IMR-90 (cell line): ENCODE measurements around the gene KIF16B. TPM values are rescaled to one million over a fixed set of nuclear protein-coding genes. Genes with fewer than 3 reads are reported as not detected.

ENCODE experiments used
- ATAC-seq: fragments of 200-7000 bp; cut with Tn5 transposase; 2 replicates; pipeline ENCODE4 v1.9.1; 2020; ENCODE audit warnings: low read depth, mild to moderate bottlenecking, moderate library complexity
- BruUV-seq: library from RNA; stranded (reverse); fragments of 400-500 nt; replicated peaks from 2 replicates; lab custom pipeline; 2021; lab: Mats Ljungman, UMichigan
- CTCF ChIA-PET: fragments of 300-600 bp; formaldehyde crosslinking; extraction: SDS; loops from one replicate; lab custom pipeline; 2021; ENCODE audit warnings: antibody characterized with exemption; lab: Yijun Ruan, JAX
- POLR2A ChIA-PET: fragments of 300-600 bp; sonication (Branson Sonifier 250); formaldehyde crosslinking; loops from one replicate; lab custom pipeline; 2022; ENCODE audit warnings: antibody characterized with exemption; ENCODE audit not compliant: unreplicated experiment; lab: Charles Lee
- DNase-seq: peaks from one replicate; pipeline ENCODE4 v3.0.0; 2013
- H2AFZ ChIP-seq: replicated peaks from 2 replicates; pipeline ENCODE3; 2013; ENCODE audit warnings: low read length, mild to moderate bottlenecking; ENCODE audit not compliant: poor library complexity
- H2AK5ac ChIP-seq: 2 replicates; pipeline ENCODE4 v1.6.1; 2013; ENCODE audit warnings: low read depth, low read length, inconsistent platforms
- H2AK9ac ChIP-seq: replicated peaks from 2 replicates; pipeline ENCODE3; 2013; ENCODE audit warnings: mild to moderate bottlenecking, low read depth, low read length, moderate library complexity; ENCODE audit not compliant: poor library complexity
- H2BK120ac ChIP-seq: 2 replicates; pipeline ENCODE4 v1.6.1; 2013; ENCODE audit warnings: low read depth, low read length, inconsistent platforms
- H2BK15ac ChIP-seq: 3 replicates; pipeline ENCODE4 v1.6.1; 2013; ENCODE audit warnings: low read depth, low read length, inconsistent platforms
- H2BK20ac ChIP-seq: 2 replicates; pipeline ENCODE4 v1.6.1; 2013; ENCODE audit warnings: low read depth, mild to moderate bottlenecking, inconsistent platforms, low read length, moderate library complexity
- H2BK5ac ChIP-seq: 2 replicates; pipeline ENCODE4 v1.6.1; 2013; ENCODE audit warnings: mild to moderate bottlenecking, low read depth, low read length, inconsistent platforms; ENCODE audit not compliant: poor library complexity, severe bottlenecking
- H3K14ac ChIP-seq: replicated peaks from 2 replicates; pipeline ENCODE4 v1.6.1; 2013; ENCODE audit warnings: low read depth, low read length, inconsistent platforms
- H3K18ac ChIP-seq: 2 replicates; pipeline ENCODE4 v1.6.1; 2013; ENCODE audit warnings: low read depth, low read length, control low read depth
- H3K23ac ChIP-seq: 2 replicates; pipeline ENCODE4 v1.6.1; 2013; ENCODE audit warnings: low read depth, low read length, inconsistent platforms
- H3K27ac ChIP-seq: 2 replicates; pipeline ENCODE4 v1.5.1; 2013; ENCODE audit warnings: mild to moderate bottlenecking, control low read depth, low read length; ENCODE audit not compliant: insufficient read depth
- H3K27me3 ChIP-seq: 2 replicates; pipeline ENCODE4 v1.6.1; 2013; ENCODE audit warnings: low read length; ENCODE audit not compliant: control insufficient read depth, insufficient read depth
- H3K36me3 ChIP-seq: 2 replicates; pipeline ENCODE4 v1.6.1; 2013; ENCODE audit warnings: low read length, mixed read lengths; ENCODE audit not compliant: control insufficient read depth, insufficient read depth
- H3K4ac ChIP-seq: 2 replicates; pipeline ENCODE4 v1.6.1; 2013; ENCODE audit warnings: low read depth, low read length, inconsistent platforms
- H3K4me1 ChIP-seq: 2 replicates; pipeline ENCODE4 v1.6.1; 2013; ENCODE audit warnings: low read length, mixed read lengths; ENCODE audit not compliant: control insufficient read depth, insufficient read depth
- H3K4me2 ChIP-seq: 2 replicates; pipeline ENCODE4 v1.6.1; 2013; ENCODE audit warnings: low read depth, mild to moderate bottlenecking, control low read depth, low read length, moderate library complexity
- H3K4me3 ChIP-seq: 2 replicates; pipeline ENCODE4 v1.5.1; 2013; ENCODE audit warnings: low read depth, mild to moderate bottlenecking, control low read depth, low read length, moderate library complexity; ENCODE audit not compliant: insufficient read depth
- H3K56ac ChIP-seq: 2 replicates; pipeline ENCODE4 v1.6.1; 2013; ENCODE audit warnings: low read length, inconsistent platforms; ENCODE audit not compliant: insufficient read depth; ENCODE audit errors: extremely low read depth
- H3K79me1 ChIP-seq, 2 experiments: 2 replicates each; pipeline ENCODE4 v1.6.1; 2013; ENCODE audit warnings: low read length in 2 of 2, inconsistent platforms in 1 of 2, low read depth in 1 of 2
- H3K9ac ChIP-seq: 2 replicates; pipeline ENCODE4 v1.6.1; 2013; ENCODE audit warnings: low read depth, low read length, control low read depth
- H3K9me1 ChIP-seq: 2 replicates; pipeline ENCODE4 v1.6.1; 2013; ENCODE audit warnings: low read length, inconsistent platforms; ENCODE audit not compliant: insufficient read depth
- H3K9me3 ChIP-seq: 2 replicates; pipeline ENCODE4 v1.6.1; 2013; ENCODE audit warnings: low read length; ENCODE audit not compliant: control insufficient read depth, insufficient read depth
- H4K20me1 ChIP-seq: 2 replicates; pipeline ENCODE4 v1.6.1; 2013; ENCODE audit warnings: low read length, inconsistent platforms; ENCODE audit not compliant: insufficient read depth
- H4K5ac ChIP-seq: 2 replicates; pipeline ENCODE4 v1.6.1; 2013; ENCODE audit warnings: mild to moderate bottlenecking, low read depth, low read length, control low read depth
- H4K8ac ChIP-seq, 2 experiments: 2 replicates each; pipeline ENCODE4 v1.6.1; 2013; ENCODE audit warnings: low read depth in 2 of 2, low read length in 2 of 2, control low read depth in 1 of 2, inconsistent platforms in 1 of 2
- H4K91ac ChIP-seq: 2 replicates; pipeline ENCODE4 v1.6.1; 2013; ENCODE audit warnings: low read depth, low read length, inconsistent platforms; ENCODE audit not compliant: insufficient read depth
- BHLHE40 ChIP-seq: fragments of 150-350 bp; IDR thresholded peaks from 2 replicates; pipeline ENCODE4 v1.6.1; 2016; ENCODE audit warnings: mild to moderate bottlenecking, low read depth, low read length
- CEBPB ChIP-seq: IDR thresholded peaks from 2 replicates; pipeline ENCODE4 v1.6.1; 2012; ENCODE audit warnings: low read depth, low read length, improper control_type of control experiment
- CHD1 ChIP-seq: IDR thresholded peaks from 2 replicates; pipeline ENCODE4 v1.6.1; 2012; ENCODE audit warnings: low read depth, low read length, improper control_type of control experiment
- FOS ChIP-seq: fragments of 150-350 bp; IDR thresholded peaks from 2 replicates; pipeline ENCODE4 v1.6.1; 2016; ENCODE audit warnings: low read depth, low read length
- MAFK ChIP-seq: IDR thresholded peaks from 2 replicates; pipeline ENCODE4 v1.6.1; 2012; ENCODE audit warnings: low read depth, low read length, improper control_type of control experiment
- MAZ ChIP-seq: IDR thresholded peaks from 2 replicates; pipeline ENCODE4 v1.6.1; 2012; ENCODE audit warnings: low read depth, mild to moderate bottlenecking, low read length, improper control_type of control experiment, moderate library complexity, borderline replicate concordance
- MXI1 ChIP-seq: IDR thresholded peaks from 2 replicates; pipeline ENCODE4 v1.6.1; 2012; ENCODE audit warnings: low read depth, mild to moderate bottlenecking, low read length, moderate library complexity, borderline replicate concordance
- NFE2L2 ChIP-seq: fragments of 150-350 bp; IDR thresholded peaks from 2 replicates; pipeline ENCODE4 v1.6.1; 2016; ENCODE audit warnings: low read depth, mild to moderate bottlenecking, low read length
- POLR2A ChIP-seq: IDR thresholded peaks from 2 replicates; pipeline ENCODE4 v1.6.1; 2012; ENCODE audit warnings: mild to moderate bottlenecking, low read depth, low read length
- RAD21 ChIP-seq: IDR thresholded peaks from 2 replicates; pipeline ENCODE4 v1.6.1; 2012; ENCODE audit warnings: low read length, improper control_type of control experiment
- RCOR1 ChIP-seq: IDR thresholded peaks from 2 replicates; pipeline ENCODE4 v1.6.1; 2012; ENCODE audit warnings: mild to moderate bottlenecking, low read length, improper control_type of control experiment; ENCODE audit not compliant: insufficient replicate concordance
- RFX5 ChIP-seq: IDR thresholded peaks from 2 replicates; pipeline ENCODE4 v1.8.0; 2012; ENCODE audit warnings: low read depth, mild to moderate bottlenecking, low read length, moderate library complexity
- SMC3 ChIP-seq: fragments of 150-350 bp; IDR thresholded peaks from 2 replicates; pipeline ENCODE4 v1.6.1; 2016; ENCODE audit warnings: low read depth, mild to moderate bottlenecking, antibody characterized with exemption, low read length, moderate library complexity
- WGBS, 2 experiments: methylation state at CpG; one replicate each; pipeline versions ENCODE4 v1.1.5 to v1.1.7; 2013; ENCODE audit warnings: missing lambda C conversion rate in 2 of 2; ENCODE audit not compliant: insufficient read length in 1 of 2; ENCODE audit errors: extremely low coverage in 2 of 2; 5-methylcytosine and 5-hydroxymethylcytosine counted together
- dilution Hi-C: fragments of 300-500 bp; cut with HindIII; formaldehyde crosslinking; loops from one replicate; pipeline ENCODE4 v1.14.3; 2018; ENCODE audit warnings: low sequenced_read_pairs; ENCODE audit not compliant: unreplicated experiment
- in situ Hi-C: fragments of 300-500 bp; cut with MboI; formaldehyde crosslinking; loops from 3 replicates; pipeline ENCODE4 v1.14.3; 2019; ENCODE audit warnings: low sequenced_read_pairs, inconsistent platforms, mixed read lengths
- intact Hi-C: fragments of 100-400 bp; cut with micrococcal nuclease; formaldehyde crosslinking; loops from 2 replicates; pipeline ENCODE4 v1.10.0; 2022
- polyA plus RNA-seq, 3 experiments: library from polyadenylated mRNA; depleted of rRNA; stranded (reverse); fragments of >200 nt; gene quantifications; 2 replicates each; pipeline ENCODE4 v1.2.3, GENCODE V29; 2012; ENCODE audit warnings: low replicate concordance in 1 of 3
- total RNA-seq: library from RNA; depleted of rRNA; stranded (reverse); fragments of >200 nt; gene quantifications from 2 replicates; pipeline ENCODE4 v1.2.3, GENCODE V29; 2012
- TF ChIP-seq, protein P1 (sequence below): conservative IDR thresholded peaks from 2 replicates; pipeline ENCODE4 v1.5.1; 2012; ENCODE audit warnings: mild to moderate bottlenecking, low read depth, low read length, improper control_type of control experiment
- TF ChIP-seq, protein P2 (sequence below): fragments of 150-350 bp; IDR thresholded peaks from 2 replicates; pipeline ENCODE4 v1.6.1; 2016; ENCODE audit warnings: low read depth, mild to moderate bottlenecking, low read length, moderate library complexity, borderline replicate concordance
- TF ChIP-seq, protein P3 (sequence below): fragments of 150-350 bp; IDR thresholded peaks from 2 replicates; pipeline ENCODE4 v1.6.1; 2017; ENCODE audit warnings: mild to moderate bottlenecking, antibody characterized with exemption, low read length, low read depth

The KIF16B gene
- total and polyA plus RNA-seq, 2 of the 4 experiments (the other 2 are of a cell fraction) = 4.7 to 10.0 TPM

DNA sequence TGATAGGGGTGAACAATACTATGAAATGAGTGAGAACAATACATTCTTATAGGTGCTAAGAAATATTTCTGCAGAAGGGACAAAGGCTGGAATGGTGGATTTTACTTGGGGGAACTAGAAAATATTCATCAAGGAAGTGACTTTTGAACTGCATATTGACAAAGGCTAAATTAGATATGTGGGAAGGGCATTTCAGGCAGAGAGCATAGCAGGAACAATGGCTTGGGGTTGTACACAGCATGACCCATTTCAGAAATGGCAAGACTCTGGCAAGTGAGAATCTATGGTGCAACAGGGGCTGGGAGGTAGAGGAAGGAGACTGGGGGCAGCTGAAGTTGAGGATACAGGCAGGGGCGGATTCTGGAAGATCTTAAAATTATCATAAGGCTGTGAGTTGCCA is 46.7 kb upstream of the KIF16B start:
- Histone ChIP-seq H2AK5ac (no peak overlapping the region), H3K36me3 (no peaks in the 10 kb centered on the region), H3K4me1 (peaks cover 8% of the 10 kb centered on the region; the same call in 1 of the 2 replicates), H3K4me2 (no peak overlapping the region), H3K4ac (no peak overlapping the region), H3K14ac (no peak overlapping the region), H3K18ac (no peak overlapping the region), H3K27me3 (no peaks in the 10 kb centered on the region), H3K4me3 (no peak overlapping the region), H2AK9ac (no peak overlapping the region), H3K9me1 (no peaks in the 10 kb centered on the region), H3K56ac (no peak overlapping the region), H2BK120ac (no peak overlapping the region), H4K91ac (no peak overlapping the region), H3K27ac (no peak overlapping the region), H2BK5ac (no peak overlapping the region), H3K79me1 (no peaks in the 10 kb centered on the region), H2BK15ac (no peak overlapping the region), H3K9me3 (no peaks in the 10 kb centered on the region), H4K5ac (no peak overlapping the region), H4K20me1 (no peaks in the 10 kb centered on the region), H3K9ac (no peak overlapping the region), H2AFZ (no peak overlapping the region), H4K8ac (no peak overlapping the region), H3K23ac (no peak overlapping the region), H2BK20ac (no peak overlapping the region)
- TF ChIP-seq POLR2A (no peak), FOS (no peak), CEBPB (no peak), RAD21 (no peak), SMC3 (no peak), MAFK (no peak), CHD1 (no peak), MAZ (no peak), MXI1 (no peak), NFE2L2 (no peak), BHLHE40 (no peak), RFX5 (no peak), RCOR1 (no peak)
- TF ChIP-seq, protein P1, sequence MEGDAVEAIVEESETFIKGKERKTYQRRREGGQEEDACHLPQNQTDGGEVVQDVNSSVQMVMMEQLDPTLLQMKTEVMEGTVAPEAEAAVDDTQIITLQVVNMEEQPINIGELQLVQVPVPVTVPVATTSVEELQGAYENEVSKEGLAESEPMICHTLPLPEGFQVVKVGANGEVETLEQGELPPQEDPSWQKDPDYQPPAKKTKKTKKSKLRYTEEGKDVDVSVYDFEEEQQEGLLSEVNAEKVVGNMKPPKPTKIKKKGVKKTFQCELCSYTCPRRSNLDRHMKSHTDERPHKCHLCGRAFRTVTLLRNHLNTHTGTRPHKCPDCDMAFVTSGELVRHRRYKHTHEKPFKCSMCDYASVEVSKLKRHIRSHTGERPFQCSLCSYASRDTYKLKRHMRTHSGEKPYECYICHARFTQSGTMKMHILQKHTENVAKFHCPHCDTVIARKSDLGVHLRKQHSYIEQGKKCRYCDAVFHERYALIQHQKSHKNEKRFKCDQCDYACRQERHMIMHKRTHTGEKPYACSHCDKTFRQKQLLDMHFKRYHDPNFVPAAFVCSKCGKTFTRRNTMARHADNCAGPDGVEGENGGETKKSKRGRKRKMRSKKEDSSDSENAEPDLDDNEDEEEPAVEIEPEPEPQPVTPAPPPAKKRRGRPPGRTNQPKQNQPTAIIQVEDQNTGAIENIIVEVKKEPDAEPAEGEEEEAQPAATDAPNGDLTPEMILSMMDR = no peak
- TF ChIP-seq, protein P2, sequence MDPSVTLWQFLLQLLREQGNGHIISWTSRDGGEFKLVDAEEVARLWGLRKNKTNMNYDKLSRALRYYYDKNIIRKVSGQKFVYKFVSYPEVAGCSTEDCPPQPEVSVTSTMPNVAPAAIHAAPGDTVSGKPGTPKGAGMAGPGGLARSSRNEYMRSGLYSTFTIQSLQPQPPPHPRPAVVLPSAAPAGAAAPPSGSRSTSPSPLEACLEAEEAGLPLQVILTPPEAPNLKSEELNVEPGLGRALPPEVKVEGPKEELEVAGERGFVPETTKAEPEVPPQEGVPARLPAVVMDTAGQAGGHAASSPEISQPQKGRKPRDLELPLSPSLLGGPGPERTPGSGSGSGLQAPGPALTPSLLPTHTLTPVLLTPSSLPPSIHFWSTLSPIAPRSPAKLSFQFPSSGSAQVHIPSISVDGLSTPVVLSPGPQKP = no peak
- TF ChIP-seq, protein P3, sequence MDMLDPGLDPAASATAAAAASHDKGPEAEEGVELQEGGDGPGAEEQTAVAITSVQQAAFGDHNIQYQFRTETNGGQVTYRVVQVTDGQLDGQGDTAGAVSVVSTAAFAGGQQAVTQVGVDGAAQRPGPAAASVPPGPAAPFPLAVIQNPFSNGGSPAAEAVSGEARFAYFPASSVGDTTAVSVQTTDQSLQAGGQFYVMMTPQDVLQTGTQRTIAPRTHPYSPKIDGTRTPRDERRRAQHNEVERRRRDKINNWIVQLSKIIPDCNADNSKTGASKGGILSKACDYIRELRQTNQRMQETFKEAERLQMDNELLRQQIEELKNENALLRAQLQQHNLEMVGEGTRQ = no peak
- dilution Hi-C loops = no loop called here
- WGBS, 2 experiments = no CpG with 5 or more reads among the region's 1 CpG
- in situ Hi-C loops = no loop called here
- intact Hi-C loops = loop anchor here (5.0 kb wide), 1 partner anchor 38 kb away; no protein-coding TSS in a partner anchor
- ATAC-seq (no peak), DNase-seq (no peak)
- POLR2A ChIA-PET = no interaction called here
- CTCF ChIA-PET = no interaction called here
- BruUV-seq = no TSS peak
